ENCODE results near the gene PRKG2.
"Not testable (repeated sequence)": the region's sequence is repeated elsewhere in the genome, so short reads cannot be mapped to it uniquely, and the experiment has no call there.

Gene PRKG2

DNA sequence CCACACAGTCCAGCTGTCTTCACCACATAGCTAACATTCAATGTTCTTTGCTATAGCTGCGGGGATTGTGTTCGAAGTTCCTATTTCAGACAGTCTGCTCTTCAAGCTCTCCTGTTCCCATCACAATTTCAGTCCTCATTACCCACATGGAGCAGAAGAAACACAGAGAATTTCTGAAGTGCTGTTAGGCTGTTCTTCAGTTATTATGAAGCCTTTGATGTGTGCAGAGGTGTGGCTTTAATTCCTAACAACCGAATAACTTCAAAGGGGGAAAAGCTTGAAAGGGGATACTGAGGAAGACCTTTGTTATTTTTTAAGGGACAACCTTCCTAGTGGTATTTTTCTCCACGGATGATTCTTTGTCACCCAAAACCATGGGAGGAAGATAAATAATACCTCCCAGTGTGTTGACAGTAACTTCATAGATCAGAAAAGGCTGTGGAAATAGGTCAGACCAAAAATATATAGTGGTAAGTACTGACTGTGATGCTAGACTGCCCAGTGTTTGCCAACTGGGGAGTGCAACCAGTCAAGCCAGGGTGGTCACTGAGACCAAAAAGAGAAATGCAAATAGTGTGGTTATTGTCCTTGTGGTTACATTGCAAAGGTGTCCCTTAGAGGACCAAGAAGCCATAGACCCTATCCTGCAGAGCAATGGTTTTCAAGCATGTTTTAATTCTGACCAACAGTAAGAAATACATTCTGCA, 52.1 kb downstream of the PRKG2 start:
- DNase-seq (ENCODE audit: low read depth in 2 of 2): no peak

DNA sequence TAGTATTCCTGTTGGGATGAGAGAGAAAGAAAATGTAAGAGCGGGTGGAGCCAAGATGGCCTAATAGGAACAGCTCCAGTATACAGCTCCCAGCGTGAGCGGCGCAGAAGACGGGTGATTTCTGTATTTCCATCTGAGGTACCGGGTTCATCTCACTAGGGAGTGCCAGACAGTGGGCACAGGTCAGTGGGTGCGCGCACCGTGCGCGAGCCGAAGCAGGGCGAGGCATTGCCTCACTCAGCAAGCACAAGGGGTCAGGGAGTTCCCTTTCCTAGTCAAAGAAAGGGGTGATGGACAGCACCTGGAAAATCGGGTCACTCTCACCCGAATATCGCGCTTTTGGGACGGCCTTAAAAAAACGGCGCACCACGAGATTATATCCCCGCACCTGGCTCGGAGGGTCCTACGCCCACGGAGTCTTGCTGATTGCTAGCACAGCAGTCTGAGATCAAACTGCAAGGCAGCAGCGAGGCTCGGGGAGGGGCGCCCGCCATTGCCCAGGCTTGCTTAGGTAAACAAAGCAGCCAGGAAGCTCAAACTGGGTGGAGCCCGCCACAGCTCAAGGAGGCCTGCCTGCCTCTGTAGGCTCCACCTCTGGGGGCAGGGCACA, 61.2 kb downstream of the PRKG2 start:
- DNase-seq (ENCODE audit: low read depth in 2 of 2): not testable (repeated sequence)

DNA sequence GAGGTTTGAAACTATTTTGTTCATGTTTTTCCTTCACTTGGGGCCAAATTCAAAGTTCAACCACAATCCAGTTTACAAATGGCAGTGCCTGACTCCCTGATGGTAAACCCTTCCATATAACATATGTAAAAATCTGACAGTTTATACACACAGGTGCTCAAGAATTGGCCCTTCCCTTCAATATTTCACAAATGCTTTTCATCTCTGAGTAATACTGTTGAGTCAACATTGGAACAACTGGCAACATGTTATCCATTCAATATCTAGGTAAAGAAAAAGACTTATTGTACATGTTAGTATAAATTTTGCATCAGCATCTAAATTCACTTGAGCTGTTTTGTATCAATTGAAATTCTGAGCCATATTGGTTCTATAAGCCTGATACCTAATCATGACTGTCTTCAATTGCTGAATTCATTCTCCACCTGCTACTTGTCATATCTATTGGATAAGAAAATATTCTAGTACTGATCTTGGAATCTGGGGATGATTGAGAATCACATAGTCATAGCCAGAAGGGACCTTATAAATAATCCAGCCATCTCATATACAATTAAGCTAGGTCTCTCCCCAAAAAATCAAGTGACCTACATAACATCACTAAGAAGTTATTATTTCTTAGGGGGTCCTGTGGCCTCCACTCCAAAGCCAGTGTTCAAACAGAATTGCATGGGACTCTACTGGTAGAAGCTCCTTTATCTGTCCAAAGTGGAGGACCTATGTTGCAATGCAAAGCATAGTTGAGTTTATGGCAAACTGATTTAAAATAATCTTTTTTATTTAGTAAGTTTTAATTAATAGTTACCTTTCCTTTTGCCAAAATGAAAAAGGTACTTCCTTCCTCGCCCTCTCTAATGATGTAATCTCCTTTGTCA, 61.9 kb downstream of the PRKG2 start:
- no peak for DNase-seq (ENCODE audit: low read depth in 2 of 2)

DNA sequence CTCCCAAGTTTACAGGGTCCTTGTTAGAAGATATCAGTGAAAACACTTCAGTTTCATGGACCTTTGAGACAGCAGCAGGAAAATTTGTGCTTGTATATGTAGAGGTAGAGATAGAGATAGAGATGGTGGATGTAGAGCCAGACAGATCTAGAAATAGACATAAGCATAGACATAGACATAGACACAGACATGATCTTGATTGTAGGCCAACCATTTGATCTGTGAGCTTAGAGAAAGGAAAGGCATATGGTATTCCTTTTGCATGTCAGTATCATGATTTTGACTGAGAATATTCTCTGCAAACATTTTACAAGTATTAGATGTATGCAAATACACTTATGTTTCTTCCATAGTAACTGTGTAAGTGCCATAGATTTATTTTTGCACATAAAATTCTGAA, 65.0 kb downstream of the PRKG2 start:
- DNase-seq (ENCODE audit: low read depth in 2 of 2): no peak

DNA sequence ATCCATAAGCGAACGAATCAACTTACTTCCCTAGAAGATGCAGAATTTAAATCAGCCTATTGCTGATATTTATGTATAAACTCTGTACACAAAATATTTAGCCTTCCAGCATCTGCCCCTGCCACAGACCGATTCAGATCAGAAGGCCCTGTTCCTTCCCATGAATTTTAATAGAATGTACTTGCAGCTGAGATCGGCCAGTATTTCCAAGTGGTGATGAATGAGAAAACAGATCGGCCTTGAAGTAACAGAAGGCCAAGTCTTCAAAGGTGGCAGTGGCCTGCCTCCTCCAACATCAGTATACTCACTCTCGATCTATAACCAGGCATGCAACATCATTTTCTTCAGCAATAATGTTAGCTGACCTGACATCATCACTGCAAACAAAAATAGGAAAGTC, 66.4 kb downstream of the PRKG2 start:
- DNase-seq (ENCODE audit: low read depth in 2 of 2): no peak

DNA sequence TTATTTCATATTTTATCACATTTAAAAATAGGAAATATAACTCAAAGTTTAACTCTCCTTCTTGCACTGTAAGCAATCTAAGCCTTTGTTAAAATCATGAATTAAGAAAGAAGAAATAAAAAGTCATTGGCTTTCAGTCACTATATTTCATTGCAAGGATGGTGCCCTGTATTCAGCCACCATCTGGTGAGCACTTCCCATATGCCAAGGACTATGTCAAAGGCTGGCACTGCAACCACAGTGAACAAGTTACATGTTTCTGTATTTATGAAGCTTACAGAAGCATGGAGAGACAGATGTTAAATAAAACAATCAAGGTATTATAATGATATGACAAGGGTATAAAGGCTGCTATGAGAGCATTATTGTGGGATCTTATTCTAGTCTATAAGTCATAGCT, 68.6 kb downstream of the PRKG2 start:
- DNase-seq (ENCODE audit: low read depth in 2 of 2): no peak

DNA sequence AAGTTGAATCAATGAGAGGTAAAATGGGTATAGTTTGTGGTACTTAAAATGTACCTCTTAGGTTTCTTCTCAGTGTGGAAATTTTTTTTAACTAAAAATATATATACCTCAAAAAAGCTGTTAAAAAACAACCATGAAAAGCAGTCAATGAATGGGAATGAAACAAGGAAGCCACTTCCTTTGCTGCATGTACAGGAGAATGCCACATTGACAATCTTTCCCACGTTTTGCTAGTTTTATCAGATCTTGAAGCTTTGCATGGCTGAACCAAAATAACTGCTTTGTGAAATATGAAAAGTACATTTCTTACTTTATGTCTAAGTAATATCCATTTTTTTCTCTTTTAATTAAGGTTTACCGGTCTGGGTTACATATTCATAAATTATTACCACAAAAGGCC, 71.8 kb downstream of the PRKG2 start:
- no peak for DNase-seq (ENCODE audit: low read depth in 2 of 2)

DNA sequence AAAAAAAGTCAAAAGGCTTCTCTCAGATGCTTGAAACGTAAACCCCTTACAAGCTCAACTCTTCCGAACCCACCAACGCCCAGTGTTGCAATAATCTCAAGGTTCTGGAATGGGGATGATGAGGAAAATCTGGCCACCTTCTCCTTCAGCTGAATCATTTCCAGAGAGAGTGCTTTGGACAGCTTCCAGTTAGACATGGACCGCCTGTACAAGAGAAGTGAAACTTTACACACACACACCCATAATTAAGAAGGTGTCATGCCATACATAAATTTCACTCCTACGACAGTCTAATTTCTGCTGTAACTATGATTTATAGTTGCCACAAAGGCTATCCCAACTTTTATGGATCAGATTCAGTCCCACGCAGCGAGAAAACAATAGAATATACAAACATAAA, 72.3 kb downstream of the PRKG2 start:
- DNase-seq (ENCODE audit: low read depth in 2 of 2): no peak

DNA sequence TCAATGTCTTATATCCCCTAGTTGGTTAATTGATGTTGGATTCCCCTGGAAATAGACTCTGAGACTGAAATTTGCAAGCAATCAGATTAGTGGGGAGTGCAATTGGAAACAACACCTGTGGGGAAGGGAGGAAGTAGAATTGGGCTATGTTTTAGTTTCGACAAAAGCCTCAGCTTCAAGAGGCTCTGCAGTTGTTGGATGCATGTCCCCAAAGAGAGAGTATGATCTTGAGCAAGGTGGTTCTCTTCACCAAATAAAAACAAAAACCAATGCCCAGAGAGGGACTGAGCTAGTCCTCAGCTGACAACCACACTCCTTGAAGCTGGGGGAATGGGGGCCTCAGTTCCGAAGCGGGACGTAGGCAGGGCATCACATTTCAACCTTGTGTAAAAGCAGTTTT, 77.1 kb downstream of the PRKG2 start:
- DNase-seq (ENCODE audit: low read depth in 2 of 2): no peak

DNA sequence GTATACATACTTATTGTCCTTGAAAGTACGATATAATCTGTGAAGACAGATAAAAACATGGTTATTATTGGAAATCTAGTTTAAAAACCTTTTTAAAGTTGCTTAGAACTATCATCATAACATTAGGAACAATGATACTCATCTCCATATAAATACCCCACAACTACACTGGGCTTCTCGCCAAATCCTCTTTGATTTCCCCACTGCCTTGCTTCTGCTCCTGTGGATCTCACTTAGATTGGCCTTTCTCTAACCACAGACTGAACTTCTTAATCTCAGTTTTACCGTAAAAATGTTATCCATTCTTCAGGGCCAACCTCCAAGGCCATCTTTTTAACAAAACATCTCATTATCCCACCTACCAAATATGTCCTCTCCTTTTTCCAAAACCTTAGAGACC, 77.6 kb downstream of the PRKG2 start:
- DNase-seq (ENCODE audit: low read depth in 2 of 2): no peak

DNA sequence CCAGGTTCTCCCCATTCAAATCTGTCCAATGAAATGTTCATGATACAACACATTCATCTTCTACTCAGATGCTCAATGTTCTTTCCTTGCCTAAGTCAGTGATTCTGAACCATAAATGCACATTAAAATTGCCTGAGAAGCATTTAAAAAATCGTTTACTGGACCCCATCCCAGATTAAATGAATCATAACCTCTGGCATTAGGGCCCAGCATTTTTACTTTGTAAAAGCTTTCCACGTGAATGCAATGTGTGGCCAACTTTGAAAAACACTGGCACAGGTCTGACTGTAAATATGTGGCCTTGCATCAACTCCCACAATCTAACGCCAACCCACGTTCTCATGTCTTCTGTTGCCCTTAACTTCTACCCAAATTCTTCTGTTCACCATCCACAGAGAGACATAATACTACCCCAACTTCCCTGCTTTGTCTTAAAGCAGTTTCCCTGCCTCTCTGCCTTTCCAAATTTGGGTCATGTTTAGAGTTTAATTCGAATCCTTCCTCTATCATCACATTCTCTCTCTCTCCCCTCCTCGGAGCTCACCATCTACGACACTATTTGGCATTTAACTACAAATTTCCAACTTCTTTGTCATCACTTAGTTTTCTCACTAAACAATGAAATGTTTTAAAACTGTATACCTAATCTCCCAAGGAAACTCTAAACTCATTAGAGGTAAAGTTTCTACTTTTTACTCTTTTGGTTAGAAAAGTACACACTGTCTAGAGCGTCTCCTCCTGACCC, 78.7 kb downstream of the PRKG2 start:
- DNase-seq (ENCODE audit: low read depth in 2 of 2): no peak

DNA sequence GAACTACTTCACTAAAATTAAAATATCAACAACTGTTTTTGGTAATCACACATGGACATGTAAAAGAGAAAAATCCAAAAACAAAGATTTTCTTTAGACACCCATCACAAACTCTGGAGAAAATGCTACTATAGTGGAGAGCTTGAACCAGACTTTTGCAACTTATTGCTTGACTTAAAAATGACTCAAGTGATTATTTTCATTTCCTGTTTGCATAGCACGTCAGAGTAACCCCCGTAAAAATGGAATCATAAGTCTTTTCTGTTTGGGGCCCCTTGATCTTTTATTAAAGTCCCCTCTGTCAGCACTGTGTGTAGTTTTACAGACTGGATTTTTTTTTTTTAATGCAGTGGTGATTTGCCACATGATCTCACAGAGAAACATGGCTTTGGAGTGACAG, 79.5 kb downstream of the PRKG2 start:
- no peak for DNase-seq (ENCODE audit: low read depth in 2 of 2)

DNA sequence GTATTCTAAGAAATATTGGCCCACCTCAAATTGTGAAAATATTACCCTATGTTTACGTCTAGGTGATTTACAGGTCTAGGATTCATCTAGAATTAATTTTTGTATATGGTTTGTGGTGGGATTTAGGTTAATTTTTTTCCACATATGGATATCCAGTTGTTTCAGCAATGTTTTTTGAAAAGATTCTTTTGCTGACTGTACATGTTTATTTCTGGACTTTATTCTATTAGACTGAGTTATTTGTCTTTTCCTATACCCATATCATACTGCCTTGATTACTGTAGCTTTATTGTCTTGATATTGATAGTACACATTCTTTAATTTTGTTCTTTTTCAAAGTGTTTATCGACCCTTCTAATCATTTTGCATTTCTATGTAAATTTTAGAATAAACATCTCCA, 83.5 kb downstream of the PRKG2 start:
- no peak for DNase-seq (ENCODE audit: low read depth in 2 of 2)

DNA sequence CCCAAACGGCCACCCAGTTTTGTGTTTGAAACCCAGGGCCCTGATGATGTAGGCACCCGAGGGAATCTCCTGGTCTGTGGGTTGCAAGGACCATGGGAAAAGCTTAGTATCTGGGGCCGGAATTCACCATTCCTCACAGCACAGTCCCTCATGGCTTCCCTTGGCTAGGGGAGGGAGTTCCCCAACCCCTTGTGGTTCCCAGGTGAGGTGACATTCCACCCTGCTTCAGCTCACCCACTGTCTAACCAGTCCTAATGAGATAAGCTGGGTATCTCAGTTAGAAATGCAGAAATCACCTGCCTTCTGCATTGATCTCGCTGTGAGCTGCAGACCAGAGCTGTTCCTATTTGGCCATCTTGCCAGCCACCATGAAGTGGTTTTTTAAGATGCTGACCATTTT, 84.0 kb downstream of the PRKG2 start:
- no peak for DNase-seq (ENCODE audit: low read depth in 2 of 2)

DNA sequence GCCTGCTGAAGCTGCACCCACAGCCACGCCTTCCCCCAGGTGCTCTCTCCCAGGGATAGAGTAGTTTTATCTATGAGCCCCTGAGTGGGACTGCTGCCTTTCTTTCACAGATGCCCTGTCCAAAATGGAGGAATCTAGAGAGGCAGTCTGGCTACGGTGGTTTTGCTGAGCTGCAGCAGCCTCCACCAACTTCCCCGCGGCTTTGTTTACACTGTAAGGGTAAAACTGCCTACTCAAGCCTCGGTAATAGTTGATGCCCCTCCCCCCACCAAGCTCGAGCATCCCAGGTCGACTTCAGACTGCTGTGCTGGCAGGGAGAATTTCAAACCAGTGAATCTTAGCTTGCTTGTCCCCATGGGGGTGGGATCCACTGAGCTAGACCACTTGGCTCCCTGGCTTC, 84.5 kb downstream of the PRKG2 start:
- no peak for DNase-seq (ENCODE audit: low read depth in 2 of 2)

DNA sequence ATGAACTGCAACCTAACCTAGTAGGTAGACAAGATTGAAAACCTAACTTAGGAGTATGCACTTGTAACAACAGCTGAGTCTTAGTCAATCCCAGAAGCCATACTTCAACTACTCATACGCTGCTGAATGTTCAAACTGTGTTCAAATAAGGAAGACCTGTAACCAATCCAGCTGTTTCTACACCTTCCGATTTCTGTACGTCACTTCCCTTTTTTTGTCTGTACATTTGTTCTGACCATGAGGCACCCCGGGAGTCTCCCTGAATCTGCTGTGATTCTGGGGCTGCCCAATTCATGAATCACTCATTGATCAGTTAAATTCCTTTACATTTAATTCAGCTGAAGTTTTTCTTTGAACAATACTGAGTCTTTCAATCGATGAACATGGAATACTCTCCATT, 95.0 kb downstream of the PRKG2 start:
- DNase-seq (ENCODE audit: low read depth in 2 of 2): no peak

DNA sequence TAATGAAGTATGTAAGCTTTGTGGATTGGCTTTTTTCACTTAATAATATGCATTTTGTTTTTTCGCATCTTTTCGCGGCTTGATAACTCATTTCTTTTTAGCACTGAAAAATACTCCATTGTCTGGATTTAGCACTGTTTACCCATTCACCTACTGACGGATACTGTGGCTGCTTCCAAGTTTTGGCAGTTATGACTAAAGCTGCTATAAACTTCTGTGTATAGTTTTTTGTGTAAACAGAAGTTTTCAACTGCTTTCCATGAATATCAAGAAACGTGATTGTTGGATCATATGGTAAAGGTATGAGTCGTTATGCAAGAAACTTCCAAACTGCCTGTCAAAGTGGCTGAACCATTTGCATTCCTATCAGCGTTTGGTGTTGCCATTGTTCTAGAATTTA, 96.9 kb downstream of the PRKG2 start:
- DNase-seq (ENCODE audit: low read depth in 2 of 2): no peak

DNA sequence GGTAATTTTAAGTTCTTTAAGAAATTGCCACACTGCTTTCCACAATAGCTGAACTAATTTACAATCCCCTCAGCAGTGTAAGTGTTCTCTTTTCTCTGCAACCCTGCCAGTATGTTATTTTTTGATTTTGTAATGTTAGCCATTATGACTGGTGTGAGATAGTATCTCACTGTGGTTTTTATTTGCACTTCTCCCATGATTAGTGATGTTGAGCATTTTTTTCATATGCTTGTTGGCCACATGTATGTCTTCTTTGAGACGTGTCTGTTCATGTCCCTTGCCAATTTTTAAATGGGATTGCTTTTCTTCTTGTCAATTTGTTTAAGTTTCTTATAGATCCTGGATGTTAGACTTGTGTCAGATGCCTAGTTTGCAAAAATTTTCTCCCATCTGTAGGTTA, 98.5 kb downstream of the PRKG2 start:
- DNase-seq (ENCODE audit: low read depth in 2 of 2): no peak

DNA sequence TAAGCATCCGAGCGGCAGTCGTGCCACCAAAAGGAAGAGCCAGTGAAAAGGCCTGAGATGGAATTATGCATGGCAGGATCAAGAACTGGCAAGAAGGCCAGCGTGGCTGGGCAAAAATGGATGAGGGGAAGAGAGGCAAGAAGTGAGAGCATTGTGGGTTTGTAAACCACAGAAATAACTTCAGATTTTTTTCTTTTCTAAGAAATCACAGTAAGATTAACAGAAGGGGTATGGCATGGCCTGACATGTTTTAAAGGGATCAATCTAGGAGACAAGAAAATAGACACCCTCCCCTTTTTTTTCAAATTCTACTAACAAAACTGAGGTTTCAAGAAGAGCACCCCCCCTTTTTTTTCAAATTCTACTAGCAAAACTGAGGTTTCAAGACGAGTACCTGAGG, 102.0 kb downstream of the PRKG2 start:
- DNase-seq (ENCODE audit: low read depth in 2 of 2): no peak

DNA sequence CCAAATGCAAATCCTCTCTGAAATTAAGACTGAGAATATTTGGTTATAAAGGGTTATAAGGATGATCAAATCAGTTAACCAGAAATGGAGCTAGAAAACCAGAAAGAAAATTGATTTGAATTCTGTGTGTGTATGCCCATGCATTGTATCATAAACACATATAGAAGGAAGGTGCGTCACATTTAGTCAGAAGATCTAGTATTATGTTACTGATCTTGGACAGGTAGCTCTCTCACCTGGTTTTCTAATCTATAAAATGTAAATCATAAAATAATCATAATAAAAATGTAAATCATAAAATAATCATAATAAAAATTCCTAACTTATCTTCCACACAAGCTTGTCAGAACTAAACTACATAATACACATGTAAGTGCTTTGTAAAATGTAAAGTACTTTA, 105.7 kb downstream of the PRKG2 start:
- DNase-seq (ENCODE audit: low read depth in 2 of 2): no peak

DNA sequence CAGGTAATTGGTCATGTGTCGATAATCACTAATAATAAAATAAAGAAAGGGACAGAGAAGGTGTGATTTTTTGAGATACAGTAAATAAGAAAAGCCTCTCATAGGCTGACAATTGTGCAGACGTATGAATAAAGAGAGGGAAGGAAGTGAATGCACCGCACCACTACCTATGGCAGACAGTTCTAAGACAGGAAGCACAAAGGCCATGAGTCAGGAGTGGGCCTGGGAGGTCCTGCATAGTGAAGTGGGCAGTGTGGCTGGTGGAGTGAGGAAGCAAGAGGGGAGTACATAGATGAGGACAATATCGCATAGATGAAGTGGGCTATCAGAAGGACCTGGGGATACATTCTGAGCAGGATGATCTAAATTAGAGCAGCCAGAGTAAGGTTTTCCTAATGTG, 108.9 kb downstream of the PRKG2 start:
- DNase-seq (ENCODE audit: low read depth in 2 of 2): no peak

DNA sequence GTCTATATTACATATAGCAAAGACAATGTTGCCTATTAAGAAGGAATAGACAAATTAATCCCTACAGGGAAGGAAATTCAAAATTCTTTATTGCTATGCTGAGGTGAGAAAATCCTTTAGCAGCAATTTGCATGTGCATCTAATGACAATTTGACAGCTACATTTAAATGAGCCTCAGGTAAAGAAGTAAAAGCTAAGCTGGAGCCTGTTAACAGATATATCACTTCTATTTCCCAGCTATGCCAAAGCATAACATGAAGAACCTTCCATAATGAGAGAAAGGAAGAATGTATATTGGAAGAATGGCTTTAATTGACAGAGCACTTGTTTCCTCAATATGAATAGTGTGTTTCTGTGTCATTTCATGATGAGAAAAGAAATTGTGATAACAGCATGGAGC, 112.9 kb downstream of the PRKG2 start:
- DNase-seq (ENCODE audit: low read depth in 2 of 2): no peak
